NCI-H510A (cell line): ENCODE results near the gene CAMKK2.

Experiments
- DNase-seq: peaks from one replicate; lab custom pipeline; 2025; lab: John Stamatoyannopoulos, UW

Gene CAMKK2

DNA sequence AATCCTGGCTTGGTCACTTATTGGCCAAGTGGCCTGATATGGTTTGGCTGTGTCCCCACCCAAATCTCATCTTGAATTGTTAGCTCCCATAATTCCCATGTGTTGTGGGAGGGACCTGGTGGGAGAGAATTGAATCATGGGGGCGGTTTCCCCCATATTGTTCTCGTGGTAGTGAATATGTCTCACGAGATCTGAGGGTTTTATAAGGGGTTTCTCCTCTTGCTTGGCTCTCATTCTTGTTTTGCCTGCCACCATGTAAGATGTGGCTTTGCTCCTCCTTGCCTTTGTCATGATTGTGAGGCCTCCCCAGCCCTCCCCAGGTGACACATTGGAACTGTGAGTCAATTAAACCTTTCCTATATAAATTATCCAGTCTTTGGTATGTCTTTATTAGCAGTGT, 105.4 kb downstream of the CAMKK2 start:
- DNase-seq = no peak

DNA sequence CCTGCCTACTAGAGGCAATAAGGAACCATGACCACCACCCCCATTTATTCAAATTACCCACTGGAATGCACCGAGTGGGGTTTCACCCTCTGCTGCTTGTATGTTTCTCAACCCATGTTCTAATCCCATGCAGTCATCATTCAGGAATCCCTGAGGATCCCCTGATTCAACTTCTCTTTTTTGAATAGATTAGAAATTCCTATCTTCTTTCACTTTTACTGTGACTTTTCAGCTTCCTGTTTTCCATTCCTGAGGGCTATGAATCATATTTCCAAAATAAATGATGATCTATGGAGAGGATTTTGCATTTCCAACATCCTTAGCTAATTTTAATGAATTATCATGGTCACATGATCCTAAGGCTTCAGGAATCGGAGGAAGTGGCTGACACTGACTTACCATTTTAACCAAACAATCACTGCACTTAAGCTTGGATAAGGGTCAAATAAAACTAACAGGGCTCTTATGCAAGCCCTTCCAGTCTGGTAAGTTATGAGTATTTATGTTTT, 105.9 kb downstream of the CAMKK2 start:
- no peak for DNase-seq

DNA sequence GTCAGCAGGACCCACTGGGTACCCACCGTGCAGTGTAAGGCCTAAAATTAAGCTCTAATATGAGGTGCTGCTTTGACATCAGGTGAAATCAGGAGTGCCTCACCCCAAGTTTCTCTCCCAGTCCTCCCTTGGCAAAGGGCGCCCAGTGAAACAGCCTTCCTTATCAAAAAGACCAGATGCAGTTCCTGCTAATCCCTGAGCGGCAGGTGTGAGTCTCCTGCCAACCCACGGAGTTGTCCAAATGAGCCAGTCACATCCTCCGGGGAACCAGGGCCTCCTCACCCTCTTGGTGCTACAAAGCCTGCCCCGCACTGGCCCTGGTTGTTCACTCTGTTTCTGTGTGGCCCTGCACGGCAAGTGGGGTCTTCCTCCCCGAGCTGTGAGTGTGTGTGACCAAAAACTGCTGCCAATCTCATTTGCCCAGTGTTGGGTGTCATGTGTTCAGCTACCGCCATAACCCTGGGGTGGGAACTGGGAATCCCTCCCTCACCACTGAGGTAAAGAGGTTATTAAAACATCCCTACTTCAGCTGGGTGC, 106.8 kb downstream of the CAMKK2 start:
- no peak for DNase-seq

DNA sequence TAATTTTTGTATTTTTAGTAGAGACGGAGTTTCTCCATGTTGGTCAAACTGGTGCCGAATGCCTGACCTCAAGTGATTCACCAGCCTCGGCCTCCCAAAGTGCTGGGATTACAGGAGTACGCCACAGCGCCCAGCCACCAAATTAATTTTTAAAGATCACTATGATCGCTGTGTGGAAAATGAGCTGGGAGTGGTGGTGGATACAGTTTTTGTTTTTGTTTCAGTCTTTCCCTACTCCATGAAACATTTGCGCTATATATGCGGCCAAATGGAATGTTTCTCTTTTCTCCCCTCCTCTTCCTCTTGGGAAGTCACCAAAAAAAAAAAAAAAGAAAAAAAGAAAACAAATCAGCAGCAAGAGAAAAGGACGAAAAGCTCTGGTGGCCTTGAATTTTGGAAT, 107.4 kb downstream of the CAMKK2 start:
- no peak for DNase-seq

DNA sequence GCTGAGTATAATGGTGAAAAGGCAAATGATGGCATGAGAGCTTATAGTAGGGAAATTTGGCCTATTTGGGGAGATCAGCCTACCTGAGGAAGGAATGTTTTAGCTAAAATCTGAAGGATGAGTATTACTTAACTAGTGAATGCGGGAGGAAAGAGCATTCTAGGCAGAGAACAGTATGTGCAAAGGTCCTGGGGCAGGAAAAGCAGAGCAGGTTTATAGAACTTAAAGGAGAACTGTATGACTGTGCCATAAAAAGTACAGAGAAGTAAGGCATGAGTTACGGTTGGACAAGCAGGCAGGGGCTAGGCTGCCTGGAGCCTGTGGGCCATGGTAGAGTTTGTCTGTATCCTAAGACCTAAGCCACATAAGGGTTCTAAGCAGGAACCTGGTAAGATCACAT, 108.3 kb downstream of the CAMKK2 start:
- DNase-seq = no peak
